HG02943 (cell line): ENCODE data around the gene GCFC2.

Source experiments
- ATAC-seq: cut with Tn5 transposase; IDR thresholded peaks from one replicate; pipeline ENCODE4 v1.9.1; 2021; ENCODE audit warnings: mild to moderate bottlenecking, low read depth, moderate library complexity; ENCODE audit not compliant: unreplicated experiment

Gene GCFC2

GRCh38 chr2:75632813-75633212, 77.9 kb downstream of the GCFC2 start:
- ATAC-seq, result no peak

- ATAC-seq, result no peak
Observed at GRCh38 chr2:75632091-75632701, 78.5 kb downstream of the GCFC2 start.

- ATAC-seq, result no peak
Observed at GRCh38 chr2:75627902-75628504, 82.7 kb downstream of the GCFC2 start.

- no peak for ATAC-seq
Observed at GRCh38 chr2:75622929-75623328, 87.8 kb downstream of the GCFC2 start.

- ATAC-seq, result no peak
Observed at GRCh38 chr2:75622500-75622899, 88.2 kb downstream of the GCFC2 start.

GRCh38 chr2:75621228-75621627, 89.5 kb downstream of the GCFC2 start:
- no peak for ATAC-seq

- no peak for ATAC-seq
Observed at GRCh38 chr2:75619956-75620740, 90.6 kb downstream of the GCFC2 start.

GRCh38 chr2:75616933-75617332, 93.8 kb downstream of the GCFC2 start:
- no peak for ATAC-seq

- ATAC-seq, result no peak
Observed at GRCh38 chr2:75616406-75616805, 94.3 kb downstream of the GCFC2 start.

GRCh38 chr2:75614162-75614651, 96.5 kb downstream of the GCFC2 start:
- no peak for ATAC-seq

- no peak for ATAC-seq
Observed at GRCh38 chr2:75612862-75613243, 97.9 kb downstream of the GCFC2 start.
